ENCODE measurements around the gene PTPRN2. TPM values are rescaled to one million over a fixed set of nuclear protein-coding genes. Genes with fewer than 3 reads are reported as not detected.
"Not testable (repeated sequence)": the region's sequence is repeated elsewhere in the genome, so short reads cannot be mapped to it uniquely, and the experiment has no call there.

Gene PTPRN2
- total RNA-seq, 1 experiment from 2014 or later, result 2.1 TPM

- H3K36me3 ChIP-seq (ENCODE audit: control insufficient read depth in 1 of 2, insufficient read depth in 2 of 2, low read length in 2 of 2); H3K4me3 ChIP-seq (replicated peaks in 1 of 2; ENCODE audit: low read depth in 1 of 2, low read length in 2 of 2); H3K4me1 ChIP-seq (ENCODE audit: control insufficient read depth in 1 of 2, insufficient read depth in 2 of 2, low read length in 2 of 2); intact Hi-C loops (cut with micrococcal nuclease); DNase-seq (ENCODE audit: low read depth, low spot score); BruUV-seq (replicated peaks); H3K79me2 ChIP-seq (ENCODE audit: insufficient read depth, low read length); H3K27ac ChIP-seq (ENCODE audit: low read depth, low read length); H3K9me2 ChIP-seq (ENCODE audit: insufficient read depth); ATAC-seq; RAD21 ChIA-PET (ENCODE audit: low non-redundant PET in 1 of 2, low total read pairs in 2 of 2, uncharacterized antibody in 2 of 2, unreplicated experiment in 2 of 2); H3K9me3 ChIP-seq (ENCODE audit: control insufficient read depth in 1 of 2, insufficient read depth in 1 of 2, low read depth in 1 of 2, low read length in 2 of 2); H3K9ac ChIP-seq (ENCODE audit: low read length); CTCF ChIA-PET; H3K4me2 ChIP-seq (ENCODE audit: low read length); H4K20me1 ChIP-seq (ENCODE audit: insufficient read depth); H2AFZ ChIP-seq (ENCODE audit: low read depth, low read length, poor library complexity, severe bottlenecking); POLR2A ChIA-PET: not testable (repeated sequence)
- peaks cover 28% of the 10 kb centered on the region for H3K27me3 ChIP-seq (ENCODE audit: insufficient read depth, low read length)
Measured at GRCh38 chr7:157695609-157696008, 892.0 kb downstream of the PTPRN2 start.

GRCh38 chr7:157694376-157694665 is 893.3 kb downstream of the PTPRN2 start:
- Histone ChIP-seq H3K4me1 (ENCODE audit: control insufficient read depth in 1 of 2, insufficient read depth in 2 of 2, low read length in 2 of 2) (peaks cover 0 to 11% of the 10 kb centered on the region in 2 experiments; a peak in 3 of 4 replicates), H3K36me3 (ENCODE audit: control insufficient read depth in 1 of 2, insufficient read depth in 2 of 2, low read length in 2 of 2) (no peaks in the 10 kb centered on the region), H3K27me3 (ENCODE audit: insufficient read depth, low read length) (peaks cover 15% of the 10 kb centered on the region), H3K79me2 (ENCODE audit: insufficient read depth, low read length) (no peaks in the 10 kb centered on the region), H3K9ac (ENCODE audit: low read length) (no peak overlapping the region), H3K4me3 (replicated peaks in 1 of 2; ENCODE audit: low read depth in 1 of 2, low read length in 2 of 2) (no peak overlapping the region), H3K27ac (ENCODE audit: low read depth, low read length) (no peak overlapping the region), H3K4me2 (ENCODE audit: low read length) (no peak overlapping the region), H3K9me2 (ENCODE audit: insufficient read depth) (no peaks in the 10 kb centered on the region), H3K9me3 (ENCODE audit: control insufficient read depth in 1 of 2, insufficient read depth in 1 of 2, low read depth in 1 of 2, low read length in 2 of 2) (no peaks in the 10 kb centered on the region), H2AFZ (ENCODE audit: low read depth, low read length, poor library complexity, severe bottlenecking) (no peak overlapping the region), H4K20me1 (ENCODE audit: insufficient read depth) (no peaks in the 10 kb centered on the region)
- BruUV-seq (replicated peaks), result no TSS peak
- CTCF ChIA-PET, result no interaction called here
- no peak for TF ChIP-seq ATF3 (IDR thresholded peaks at IDR 0.05)
- POLR2A ChIA-PET, result no interaction called here
- intact Hi-C loops (cut with micrococcal nuclease), result no loop called here
- DNase-seq (ENCODE audit: low read depth, low spot score), result no peak
- no peak for ATAC-seq
- RAD21 ChIA-PET (ENCODE audit: low non-redundant PET in 1 of 2, low total read pairs in 2 of 2, uncharacterized antibody in 2 of 2, unreplicated experiment in 2 of 2), result no interaction called here
